ENCODE data around the gene INPP5K. TPM values are rescaled to one million over a fixed set of nuclear protein-coding genes. Genes with fewer than 3 reads are reported as not detected.

Gene INPP5K
- total and polyA plus RNA-seq, 12 donors, result 26.8 to 45.5 (median 34.8) TPM

GRCh38 chr17:1546292-1546922 is 30.0 kb upstream of the INPP5K start:
- no peak overlapping the region for H3K27ac ChIP-seq
- ATAC-seq (no peak), DNase-seq (no peak)
- TF ChIP-seq, protein P1, sequence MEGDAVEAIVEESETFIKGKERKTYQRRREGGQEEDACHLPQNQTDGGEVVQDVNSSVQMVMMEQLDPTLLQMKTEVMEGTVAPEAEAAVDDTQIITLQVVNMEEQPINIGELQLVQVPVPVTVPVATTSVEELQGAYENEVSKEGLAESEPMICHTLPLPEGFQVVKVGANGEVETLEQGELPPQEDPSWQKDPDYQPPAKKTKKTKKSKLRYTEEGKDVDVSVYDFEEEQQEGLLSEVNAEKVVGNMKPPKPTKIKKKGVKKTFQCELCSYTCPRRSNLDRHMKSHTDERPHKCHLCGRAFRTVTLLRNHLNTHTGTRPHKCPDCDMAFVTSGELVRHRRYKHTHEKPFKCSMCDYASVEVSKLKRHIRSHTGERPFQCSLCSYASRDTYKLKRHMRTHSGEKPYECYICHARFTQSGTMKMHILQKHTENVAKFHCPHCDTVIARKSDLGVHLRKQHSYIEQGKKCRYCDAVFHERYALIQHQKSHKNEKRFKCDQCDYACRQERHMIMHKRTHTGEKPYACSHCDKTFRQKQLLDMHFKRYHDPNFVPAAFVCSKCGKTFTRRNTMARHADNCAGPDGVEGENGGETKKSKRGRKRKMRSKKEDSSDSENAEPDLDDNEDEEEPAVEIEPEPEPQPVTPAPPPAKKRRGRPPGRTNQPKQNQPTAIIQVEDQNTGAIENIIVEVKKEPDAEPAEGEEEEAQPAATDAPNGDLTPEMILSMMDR (IDR thresholded peaks at IDR 0.05), result no peak
- WGBS, 2 donors, result 93 to 94% methylated on average over 6 of the region's 6 CpGs
- peaks cover 0 to 3% (median 0%) of the 10 kb centered on the region in 9 donors for H3K4me1 ChIP-seq
- no peak overlapping the region for H3K4me3 ChIP-seq
- no peaks in the 10 kb centered on the region for H3K9me3 ChIP-seq
- intact Hi-C loops (cut with DNase I), result no loop called here
- peaks cover 0 to 99% (median 42%) of the 10 kb centered on the region in 9 donors for H3K36me3 ChIP-seq
- no peaks in the 10 kb centered on the region for H3K27me3 ChIP-seq

DNA sequence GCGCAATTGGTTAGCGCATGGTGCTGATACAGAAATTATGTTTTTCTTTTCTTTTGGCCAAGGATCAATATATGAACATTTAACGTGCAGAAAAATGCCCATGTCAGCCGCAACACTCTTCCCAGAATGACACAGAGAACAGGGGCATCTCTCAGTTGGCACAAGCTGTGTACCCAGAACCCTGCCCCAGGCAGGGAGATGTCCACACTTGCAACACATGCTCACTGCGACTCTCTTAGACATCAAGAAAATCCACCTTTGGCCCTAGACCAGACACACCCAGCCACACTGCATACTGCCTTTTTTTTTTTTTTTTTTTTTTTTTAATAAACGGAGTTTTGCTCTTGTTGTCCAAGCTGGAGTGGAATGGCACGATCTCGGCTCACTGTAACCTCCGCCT is 29.2 kb upstream of the INPP5K start:
- DNase-seq, result no peak
- Histone ChIP-seq H3K4me1 (no peaks in the 10 kb centered on the region), H3K9me3 (no peaks in the 10 kb centered on the region), H3K4me3 (no peak overlapping the region), H3K27me3 (no peaks in the 10 kb centered on the region), H3K36me3 (peaks cover 0 to 99% (median 45%) of the 10 kb centered on the region in 9 donors), H3K27ac (no peak overlapping the region)
- ATAC-seq, result no peak
- intact Hi-C loops (cut with DNase I), result no loop called here
- WGBS, 2 donors, result 87 to 95% methylated on average over 9 of the region's 9 CpGs
- TF ChIP-seq, protein P1 (IDR thresholded peaks at IDR 0.05), result no peak

GRCh38 chr17:1542316-1542715 is 25.9 kb upstream of the INPP5K start:
- Histone ChIP-seq H3K36me3 (peaks cover 0 to 100% (median 51%) of the 10 kb centered on the region in 9 donors), H3K4me1 (no peaks in the 10 kb centered on the region), H3K4me3 (no peak overlapping the region), H3K27ac (no peak overlapping the region), H3K27me3 (no peaks in the 10 kb centered on the region), H3K9me3 (no peaks in the 10 kb centered on the region)
- no peak for ATAC-seq
- intact Hi-C loops (cut with DNase I), result no loop called here
- DNase-seq, result no peak
- WGBS, 2 donors, result 78 to 79% methylated on average over 8 of the region's 8 CpGs
- TF ChIP-seq, protein P1 (IDR thresholded peaks at IDR 0.05), result no peak

GRCh38 chr17:1541367-1541904 is 25.0 kb upstream of the INPP5K start:
- peaks cover 0 to 100% (median 51%) of the 10 kb centered on the region in 9 donors for H3K36me3 ChIP-seq
- TF ChIP-seq, protein P1 (IDR thresholded peaks at IDR 0.05), result no peak
- WGBS, 2 donors, result 91 to 95% methylated on average over 4 of the region's 4 CpGs

More at GRCh38 chr17:1541367-1541904, 25.0 kb upstream of the INPP5K start:
- ATAC-seq (no peak), DNase-seq (no peak)
- H3K27me3 ChIP-seq, result no peaks in the 10 kb centered on the region
- intact Hi-C loops (cut with DNase I), result no loop called here
- H3K27ac ChIP-seq, result no peak overlapping the region
- no peaks in the 10 kb centered on the region for H3K9me3 ChIP-seq
- no peak overlapping the region for H3K4me3 ChIP-seq
- no peaks in the 10 kb centered on the region for H3K4me1 ChIP-seq
